LNCAP (cell line): Measurements from ENCODE around the gene SECTM1.

Experiments used
- CTCF ChIP-seq: fragments of 450-650 bp; IDR thresholded peaks from 2 replicates; pipeline ENCODE4 v1.5.1; 2017; ENCODE audit warnings: mild to moderate bottlenecking

The SECTM1 gene

GRCh38 chr17:82297280-82297713, 36.3 kb downstream of the SECTM1 start:
- TF ChIP-seq CTCF, result no peak

- TF ChIP-seq CTCF, result no peak
Observed at GRCh38 chr17:82296511-82297279, 36.9 kb downstream of the SECTM1 start.

- no peak for TF ChIP-seq CTCF
Observed at GRCh38 chr17:82295472-82295814, 38.1 kb downstream of the SECTM1 start.

- no peak for TF ChIP-seq CTCF
Observed at GRCh38 chr17:82294064-82294773, 39.3 kb downstream of the SECTM1 start.

DNA sequence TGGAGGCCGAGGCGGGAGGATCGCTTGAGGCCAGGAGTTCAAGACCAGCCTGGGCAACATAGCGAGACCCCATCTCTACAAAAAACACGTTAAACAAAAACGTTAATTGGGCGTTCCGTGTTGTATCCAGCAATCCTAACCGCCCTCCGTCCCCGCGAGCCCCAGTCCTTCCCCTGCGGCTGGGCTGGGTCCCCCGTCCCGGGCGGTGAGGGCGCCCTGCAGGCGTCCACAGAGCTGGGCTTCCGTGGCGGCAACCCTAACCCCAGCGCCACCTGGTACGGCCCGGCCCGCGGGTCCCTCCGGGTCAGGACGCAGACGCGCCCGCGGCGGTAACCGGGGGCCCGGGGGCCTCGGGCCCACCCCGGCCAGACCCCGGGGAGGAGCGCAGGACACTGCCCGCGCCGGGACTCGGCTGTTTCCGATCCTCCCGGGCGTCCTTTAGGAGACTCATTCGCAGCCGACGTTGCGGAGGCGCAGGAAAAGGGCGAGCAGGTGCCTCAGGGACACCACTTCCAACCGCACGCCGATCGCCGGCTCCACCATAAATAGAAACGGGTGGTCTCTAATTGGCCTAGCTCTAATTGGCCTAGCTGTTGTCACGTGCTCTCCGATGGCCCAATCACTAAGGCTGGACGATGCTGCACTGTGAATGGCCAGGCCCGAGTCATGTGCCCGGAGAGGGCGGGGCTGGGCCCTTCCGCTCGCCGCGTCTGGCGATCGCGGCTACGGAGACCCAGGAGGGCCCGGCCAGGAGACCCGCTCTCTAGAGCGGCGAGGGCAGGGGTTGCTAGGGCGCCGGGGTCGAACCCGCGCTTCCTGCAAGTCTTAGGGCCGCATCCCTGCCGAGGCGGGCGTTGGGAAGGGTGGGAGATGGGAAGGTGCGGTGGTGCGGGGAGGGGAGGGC, 41.1 kb downstream of the SECTM1 start:
- no peak for TF ChIP-seq CTCF

DNA sequence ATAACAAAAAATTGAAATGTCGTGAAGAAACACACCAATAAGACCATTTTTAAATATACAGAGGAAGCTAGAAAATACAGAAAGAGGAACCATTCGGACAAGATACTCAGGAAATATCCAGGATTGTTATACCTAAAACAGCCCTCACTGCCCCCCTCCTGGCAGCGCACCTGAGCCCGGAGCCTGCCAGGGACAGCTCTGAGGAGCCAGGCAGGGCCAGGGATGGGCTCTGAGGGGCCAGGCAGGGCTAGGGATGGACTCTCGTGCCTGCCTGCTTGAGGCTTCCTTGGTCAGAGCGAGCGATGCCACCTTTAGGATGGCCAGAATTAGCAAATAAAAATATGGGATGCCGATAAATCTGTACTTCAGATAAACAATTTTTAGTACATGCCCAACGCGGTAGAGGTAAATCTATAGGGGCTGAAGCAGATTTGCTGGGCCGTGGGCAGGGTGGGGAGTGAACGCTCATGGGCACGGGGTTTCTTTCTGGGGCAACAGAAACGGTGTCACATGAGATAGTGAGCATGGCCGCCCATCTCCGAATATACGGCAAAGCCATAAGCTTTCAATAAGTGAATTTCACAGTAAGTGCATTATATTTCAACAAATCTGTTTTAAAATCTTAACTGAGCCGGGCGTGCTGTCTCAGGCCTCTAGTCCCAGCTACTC, 41.9 kb downstream of the SECTM1 start:
- TF ChIP-seq CTCF, result no peak
